ENCODE results near the gene RFX8.

Gene RFX8

DNA sequence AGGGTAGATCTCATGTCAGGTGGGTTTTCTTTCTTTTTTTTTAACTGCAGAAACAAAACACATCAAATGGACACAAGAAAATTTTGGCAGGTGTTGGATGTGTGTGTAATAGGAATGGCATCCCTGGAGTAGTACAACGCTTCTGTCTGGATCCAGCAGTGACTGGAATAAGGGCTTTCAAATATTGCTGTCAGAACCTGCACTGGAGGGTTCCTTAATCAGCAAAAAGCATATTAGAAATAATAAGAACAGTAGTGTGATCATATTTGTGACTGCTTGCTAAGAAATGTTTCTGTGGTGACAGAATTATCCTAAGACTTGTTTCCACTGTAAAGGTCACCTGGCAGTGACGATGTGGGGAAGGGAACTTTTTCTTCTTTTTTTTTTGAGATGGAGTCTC is 118.4 kb downstream of the RFX8 start:
- TF ChIP-seq, protein P1, sequence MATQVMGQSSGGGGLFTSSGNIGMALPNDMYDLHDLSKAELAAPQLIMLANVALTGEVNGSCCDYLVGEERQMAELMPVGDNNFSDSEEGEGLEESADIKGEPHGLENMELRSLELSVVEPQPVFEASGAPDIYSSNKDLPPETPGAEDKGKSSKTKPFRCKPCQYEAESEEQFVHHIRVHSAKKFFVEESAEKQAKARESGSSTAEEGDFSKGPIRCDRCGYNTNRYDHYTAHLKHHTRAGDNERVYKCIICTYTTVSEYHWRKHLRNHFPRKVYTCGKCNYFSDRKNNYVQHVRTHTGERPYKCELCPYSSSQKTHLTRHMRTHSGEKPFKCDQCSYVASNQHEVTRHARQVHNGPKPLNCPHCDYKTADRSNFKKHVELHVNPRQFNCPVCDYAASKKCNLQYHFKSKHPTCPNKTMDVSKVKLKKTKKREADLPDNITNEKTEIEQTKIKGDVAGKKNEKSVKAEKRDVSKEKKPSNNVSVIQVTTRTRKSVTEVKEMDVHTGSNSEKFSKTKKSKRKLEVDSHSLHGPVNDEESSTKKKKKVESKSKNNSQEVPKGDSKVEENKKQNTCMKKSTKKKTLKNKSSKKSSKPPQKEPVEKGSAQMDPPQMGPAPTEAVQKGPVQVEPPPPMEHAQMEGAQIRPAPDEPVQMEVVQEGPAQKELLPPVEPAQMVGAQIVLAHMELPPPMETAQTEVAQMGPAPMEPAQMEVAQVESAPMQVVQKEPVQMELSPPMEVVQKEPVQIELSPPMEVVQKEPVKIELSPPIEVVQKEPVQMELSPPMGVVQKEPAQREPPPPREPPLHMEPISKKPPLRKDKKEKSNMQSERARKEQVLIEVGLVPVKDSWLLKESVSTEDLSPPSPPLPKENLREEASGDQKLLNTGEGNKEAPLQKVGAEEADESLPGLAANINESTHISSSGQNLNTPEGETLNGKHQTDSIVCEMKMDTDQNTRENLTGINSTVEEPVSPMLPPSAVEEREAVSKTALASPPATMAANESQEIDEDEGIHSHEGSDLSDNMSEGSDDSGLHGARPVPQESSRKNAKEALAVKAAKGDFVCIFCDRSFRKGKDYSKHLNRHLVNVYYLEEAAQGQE (IDR thresholded peaks at IDR 0.05; ENCODE audit: insufficient read depth in 1 of 2, low read depth in 2 of 2, low read length in 2 of 2): no peak
- TF ChIP-seq FOXP2 (optimal IDR thresholded peaks at IDR 0.05; ENCODE audit: borderline replicate concordance, extremely low read depth, extremely low read length, insufficient read depth): no peak
- TF ChIP-seq TAF1 (IDR thresholded peaks at IDR 0.05; ENCODE audit: borderline replicate concordance, insufficient read depth, low read length): no peak
- no peak for TF ChIP-seq SIN3A (IDR thresholded peaks at IDR 0.05; ENCODE audit: borderline replicate concordance, insufficient read depth, low read length)
- no peak for TF ChIP-seq POLR2AphosphoS5 (IDR thresholded peaks at IDR 0.05; ENCODE audit: low read depth, low read length)

DNA sequence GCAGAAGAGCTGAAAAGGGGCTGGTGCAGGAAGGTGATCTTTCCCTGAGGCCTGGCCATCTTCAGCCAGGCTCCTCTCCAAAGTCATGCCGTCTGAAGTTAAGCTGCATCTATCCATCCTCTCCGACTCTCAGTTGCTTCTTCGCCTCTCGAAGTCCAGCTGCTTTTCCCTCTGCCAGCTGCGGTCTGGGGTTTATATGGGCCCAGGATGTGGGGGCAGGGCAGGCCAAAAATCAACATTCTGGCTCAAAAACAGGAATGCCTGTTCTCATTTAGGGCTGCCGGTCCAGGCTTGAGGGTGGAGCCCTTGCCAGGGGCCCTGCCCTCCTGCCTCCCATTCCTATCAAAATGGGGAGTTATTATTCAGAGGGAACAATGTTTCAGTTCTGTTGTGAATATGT is 118.9 kb downstream of the RFX8 start:
- TF ChIP-seq POLR2AphosphoS5 (IDR thresholded peaks at IDR 0.05; ENCODE audit: low read depth, low read length) (no peak), TAF1 (IDR thresholded peaks at IDR 0.05; ENCODE audit: borderline replicate concordance, insufficient read depth, low read length) (no peak), SIN3A (IDR thresholded peaks at IDR 0.05; ENCODE audit: borderline replicate concordance, insufficient read depth, low read length) (no peak), FOXP2 (optimal IDR thresholded peaks at IDR 0.05; ENCODE audit: borderline replicate concordance, extremely low read depth, extremely low read length, insufficient read depth) (no peak)
- TF ChIP-seq, protein P1 (IDR thresholded peaks at IDR 0.05; ENCODE audit: insufficient read depth in 1 of 2, low read depth in 2 of 2, low read length in 2 of 2): no peak

DNA sequence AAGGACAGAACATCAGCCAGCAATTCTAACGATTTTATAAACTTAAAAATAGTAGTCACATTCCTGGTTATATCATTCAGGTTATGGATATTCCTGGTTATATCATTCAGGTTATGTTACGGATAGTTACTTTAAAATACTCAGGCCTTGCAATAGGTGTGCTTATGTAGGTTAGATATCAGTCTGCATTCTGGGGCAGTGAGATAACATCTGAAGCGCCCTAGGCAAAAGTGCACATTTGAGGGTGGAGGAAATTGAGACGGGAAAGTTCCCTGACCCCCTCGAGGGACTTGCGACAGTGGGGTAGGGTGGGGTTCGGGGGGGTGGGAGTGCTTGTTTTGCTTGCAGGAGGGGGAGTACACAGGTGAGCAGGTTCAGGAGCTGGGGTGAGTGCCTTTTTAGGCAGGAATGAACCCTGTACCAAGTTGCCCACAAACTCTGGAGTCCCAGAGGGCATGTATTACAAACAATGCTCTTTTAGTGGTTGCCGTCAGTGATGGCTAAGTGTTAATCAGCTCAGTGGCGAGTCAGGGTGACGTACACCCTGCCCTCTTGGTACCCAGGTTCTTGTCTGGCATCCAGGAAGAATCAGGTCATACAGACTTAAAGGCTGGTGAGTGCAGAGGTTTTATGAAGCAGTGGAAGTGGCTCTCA is 119.4 kb downstream of the RFX8 start:
- TF ChIP-seq SIN3A (IDR thresholded peaks at IDR 0.05; ENCODE audit: borderline replicate concordance, insufficient read depth, low read length): no peak
- TF ChIP-seq, protein P1 (IDR thresholded peaks at IDR 0.05; ENCODE audit: insufficient read depth in 1 of 2, low read depth in 2 of 2, low read length in 2 of 2): no peak
- TF ChIP-seq POLR2AphosphoS5 (IDR thresholded peaks at IDR 0.05; ENCODE audit: low read depth, low read length): no peak
- TF ChIP-seq TAF1 (IDR thresholded peaks at IDR 0.05; ENCODE audit: borderline replicate concordance, insufficient read depth, low read length): no peak
- TF ChIP-seq FOXP2 (optimal IDR thresholded peaks at IDR 0.05; ENCODE audit: borderline replicate concordance, extremely low read depth, extremely low read length, insufficient read depth): no peak

DNA sequence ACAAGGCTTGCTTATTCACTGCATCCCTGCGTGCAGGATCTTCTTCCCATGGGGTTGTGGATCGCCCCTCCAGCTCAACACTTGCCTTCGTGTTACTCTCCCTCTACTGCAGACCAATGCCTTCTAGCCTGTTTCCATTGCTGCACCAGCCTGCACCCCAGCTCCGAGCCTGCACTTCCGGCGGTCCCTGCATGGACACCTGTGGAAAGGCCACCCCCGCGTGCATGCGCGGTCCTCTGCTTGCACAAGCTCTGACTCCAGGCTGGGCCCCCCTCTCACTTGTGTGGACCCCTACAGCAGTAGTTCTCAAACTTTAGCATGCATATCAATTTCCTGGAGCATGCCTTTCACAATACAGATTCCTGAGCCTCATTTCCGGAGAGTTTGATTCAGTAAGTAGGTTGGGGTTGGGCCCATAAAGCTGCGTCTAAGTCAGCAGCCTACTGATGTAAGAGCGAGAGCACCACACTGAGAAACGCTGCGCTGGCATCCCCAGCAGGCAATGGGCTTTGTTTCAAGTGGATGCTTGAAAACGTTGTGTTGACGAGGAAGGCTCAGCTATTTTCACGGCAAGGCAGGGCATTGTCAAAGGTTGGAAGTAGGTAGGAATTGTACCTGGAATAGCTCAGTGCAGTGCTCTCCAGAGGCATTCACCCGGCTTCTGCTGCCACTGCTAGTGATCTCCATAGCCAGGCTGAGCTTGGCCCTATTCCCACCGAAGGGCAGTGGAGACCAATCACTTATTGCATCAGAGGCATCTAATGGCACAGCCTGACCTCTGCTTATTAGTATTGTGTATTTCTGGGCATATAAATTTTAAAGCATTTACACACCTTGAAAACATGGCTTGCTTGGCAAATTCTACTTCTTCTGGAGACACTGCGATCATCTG is 120.2 kb downstream of the RFX8 start:
- TF ChIP-seq TAF1 (IDR thresholded peaks at IDR 0.05; ENCODE audit: borderline replicate concordance, insufficient read depth, low read length) (no peak), POLR2AphosphoS5 (IDR thresholded peaks at IDR 0.05; ENCODE audit: low read depth, low read length) (no peak)
- TF ChIP-seq, protein P1 (IDR thresholded peaks at IDR 0.05; ENCODE audit: insufficient read depth in 1 of 2, low read depth in 2 of 2, low read length in 2 of 2): no peak

Measured in PFSK-1 (cell line).